Sigmoid colon (tissue), 4 donors: ENCODE results near the gene ISL2.

Source experiments
- EP300 ChIP-seq, 4 donors: sonication (generic); formaldehyde crosslinking; IDR thresholded peaks; one replicate each; pipeline ENCODE4 v1.6.1; 2017; ENCODE audit warnings: antibody characterized with exemption in 4 of 4
- POLR2A ChIP-seq, 2 donors: fragments of 450-650 bp; IDR thresholded peaks; one replicate each; pipeline ENCODE4 v1.6.1; 2016; ENCODE audit warnings: antibody characterized with exemption in 2 of 2, mild to moderate bottlenecking in 2 of 2, moderate library complexity in 2 of 2
- POLR2AphosphoS5 ChIP-seq, 4 donors: sonication (generic); formaldehyde crosslinking; IDR thresholded peaks; one replicate each; pipeline ENCODE4 v1.6.1; 2017; ENCODE audit warnings: antibody characterized with exemption in 4 of 4
- TF ChIP-seq, protein P1 (sequence below), 4 experiments: fragments of 450-650 bp in 3 of 4; fragments of 200-600 bp in 1 of 4; IDR thresholded peaks; one replicate each; pipeline ENCODE4 v1.5.1; 2016 to 2019; ENCODE audit warnings: antibody characterized with exemption in 4 of 4, mild to moderate bottlenecking in 3 of 4, moderate library complexity in 2 of 4

GRCh38 chr15:76313731-76314130 is 22.8 kb upstream of the ISL2 start:
- TF ChIP-seq POLR2AphosphoS5 (IDR thresholded peaks at IDR 0.05): no peak
- TF ChIP-seq, protein P1, sequence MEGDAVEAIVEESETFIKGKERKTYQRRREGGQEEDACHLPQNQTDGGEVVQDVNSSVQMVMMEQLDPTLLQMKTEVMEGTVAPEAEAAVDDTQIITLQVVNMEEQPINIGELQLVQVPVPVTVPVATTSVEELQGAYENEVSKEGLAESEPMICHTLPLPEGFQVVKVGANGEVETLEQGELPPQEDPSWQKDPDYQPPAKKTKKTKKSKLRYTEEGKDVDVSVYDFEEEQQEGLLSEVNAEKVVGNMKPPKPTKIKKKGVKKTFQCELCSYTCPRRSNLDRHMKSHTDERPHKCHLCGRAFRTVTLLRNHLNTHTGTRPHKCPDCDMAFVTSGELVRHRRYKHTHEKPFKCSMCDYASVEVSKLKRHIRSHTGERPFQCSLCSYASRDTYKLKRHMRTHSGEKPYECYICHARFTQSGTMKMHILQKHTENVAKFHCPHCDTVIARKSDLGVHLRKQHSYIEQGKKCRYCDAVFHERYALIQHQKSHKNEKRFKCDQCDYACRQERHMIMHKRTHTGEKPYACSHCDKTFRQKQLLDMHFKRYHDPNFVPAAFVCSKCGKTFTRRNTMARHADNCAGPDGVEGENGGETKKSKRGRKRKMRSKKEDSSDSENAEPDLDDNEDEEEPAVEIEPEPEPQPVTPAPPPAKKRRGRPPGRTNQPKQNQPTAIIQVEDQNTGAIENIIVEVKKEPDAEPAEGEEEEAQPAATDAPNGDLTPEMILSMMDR (IDR thresholded peaks at IDR 0.05): no peak
- TF ChIP-seq POLR2A (IDR thresholded peaks at IDR 0.05): no peak
- TF ChIP-seq EP300 (IDR thresholded peaks at IDR 0.05): no peak
